ENCODE data around the gene CSTPP1.

GRCh38 chr11:46899501-46900025, 37.0 kb upstream of the CSTPP1 start:
- TF ChIP-seq POLR2A (IDR thresholded peaks at IDR 0.05) = no peak
- TF ChIP-seq, protein P1, sequence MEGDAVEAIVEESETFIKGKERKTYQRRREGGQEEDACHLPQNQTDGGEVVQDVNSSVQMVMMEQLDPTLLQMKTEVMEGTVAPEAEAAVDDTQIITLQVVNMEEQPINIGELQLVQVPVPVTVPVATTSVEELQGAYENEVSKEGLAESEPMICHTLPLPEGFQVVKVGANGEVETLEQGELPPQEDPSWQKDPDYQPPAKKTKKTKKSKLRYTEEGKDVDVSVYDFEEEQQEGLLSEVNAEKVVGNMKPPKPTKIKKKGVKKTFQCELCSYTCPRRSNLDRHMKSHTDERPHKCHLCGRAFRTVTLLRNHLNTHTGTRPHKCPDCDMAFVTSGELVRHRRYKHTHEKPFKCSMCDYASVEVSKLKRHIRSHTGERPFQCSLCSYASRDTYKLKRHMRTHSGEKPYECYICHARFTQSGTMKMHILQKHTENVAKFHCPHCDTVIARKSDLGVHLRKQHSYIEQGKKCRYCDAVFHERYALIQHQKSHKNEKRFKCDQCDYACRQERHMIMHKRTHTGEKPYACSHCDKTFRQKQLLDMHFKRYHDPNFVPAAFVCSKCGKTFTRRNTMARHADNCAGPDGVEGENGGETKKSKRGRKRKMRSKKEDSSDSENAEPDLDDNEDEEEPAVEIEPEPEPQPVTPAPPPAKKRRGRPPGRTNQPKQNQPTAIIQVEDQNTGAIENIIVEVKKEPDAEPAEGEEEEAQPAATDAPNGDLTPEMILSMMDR (IDR thresholded peaks at IDR 0.05) = no peak

All from lower leg skin (tissue), 3 donors.